Upper lobe of left lung (tissue), 4 donors: ENCODE results near the gene GRID1.

Experiments
- CTCF ChIP-seq, 6 experiments: fragments of 450-650 bp in 4 of 6; fragments of 200-600 bp in 2 of 6; sonication (generic) in 2 of 6; IDR thresholded peaks; one replicate each; pipeline ENCODE4 v1.5.1; 2016 to 2019; ENCODE audit warnings: antibody characterized with exemption in 6 of 6
- POLR2A ChIP-seq, 4 donors: fragments of 450-650 bp; IDR thresholded peaks; one replicate each; pipeline ENCODE4 v1.5.1; 2016 to 2017; ENCODE audit warnings: antibody characterized with exemption in 4 of 4, mild to moderate bottlenecking in 2 of 4
- POLR2AphosphoS5 ChIP-seq, 2 donors: sonication (generic); formaldehyde crosslinking; IDR thresholded peaks; one replicate each; pipeline ENCODE4 v1.5.1; 2017; ENCODE audit warnings: antibody characterized with exemption in 2 of 2

- TF ChIP-seq CTCF (IDR thresholded peaks at IDR 0.05) (no peak), POLR2A (IDR thresholded peaks at IDR 0.05) (no peak), POLR2AphosphoS5 (IDR thresholded peaks at IDR 0.05) (no peak)
These were observed 261.0 kb downstream of the GRID1 start for GRCh38 chr10:86105640-86106039.
